COLO668 (cell line): Measurements from ENCODE around the gene JMJD7.

Experiments
- DNase-seq: peaks from one replicate; lab custom pipeline; 2025; ENCODE audit not compliant: unreplicated experiment; lab: John Stamatoyannopoulos, UW

The JMJD7 gene

DNA sequence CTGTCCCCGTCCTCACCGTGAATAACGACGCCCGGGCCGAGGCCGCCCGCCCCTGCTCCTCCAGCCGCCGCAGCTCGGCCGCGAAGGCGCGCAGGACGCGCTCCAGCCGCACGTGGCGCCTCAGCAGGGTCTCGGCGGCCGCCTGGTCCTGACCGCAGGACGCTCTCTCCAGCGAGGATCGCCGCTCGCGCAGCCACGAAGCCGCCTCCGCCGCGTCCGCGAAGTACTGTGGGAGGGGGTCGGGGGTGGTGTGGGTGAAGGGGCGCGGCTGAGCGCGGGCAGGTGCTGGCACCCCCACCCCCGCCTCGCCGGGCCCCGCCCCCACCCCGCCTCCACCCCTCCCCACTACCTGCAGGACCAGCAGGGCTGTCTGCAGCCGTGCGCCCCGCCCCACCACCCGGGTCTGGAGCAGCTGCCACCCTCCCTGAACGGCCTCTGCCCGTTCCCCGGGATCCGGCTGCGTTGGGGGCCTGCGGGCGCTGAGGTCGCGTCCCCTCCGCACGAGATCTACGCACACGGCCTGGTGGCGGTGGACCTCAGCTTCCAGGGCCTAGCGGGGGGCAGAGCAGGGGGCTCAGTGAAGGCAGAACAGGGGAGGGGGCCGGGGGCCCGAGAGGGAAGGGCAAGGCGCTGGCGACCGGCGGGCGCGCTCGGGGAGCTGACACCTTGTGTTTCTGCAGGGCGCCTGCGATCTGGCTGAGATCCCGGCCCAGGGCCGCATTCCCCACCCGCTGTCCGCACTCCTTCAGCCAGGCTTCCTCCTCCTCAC is 54.2 kb downstream of the JMJD7 start:
- DNase-seq, result peak; percentile 70

DNA sequence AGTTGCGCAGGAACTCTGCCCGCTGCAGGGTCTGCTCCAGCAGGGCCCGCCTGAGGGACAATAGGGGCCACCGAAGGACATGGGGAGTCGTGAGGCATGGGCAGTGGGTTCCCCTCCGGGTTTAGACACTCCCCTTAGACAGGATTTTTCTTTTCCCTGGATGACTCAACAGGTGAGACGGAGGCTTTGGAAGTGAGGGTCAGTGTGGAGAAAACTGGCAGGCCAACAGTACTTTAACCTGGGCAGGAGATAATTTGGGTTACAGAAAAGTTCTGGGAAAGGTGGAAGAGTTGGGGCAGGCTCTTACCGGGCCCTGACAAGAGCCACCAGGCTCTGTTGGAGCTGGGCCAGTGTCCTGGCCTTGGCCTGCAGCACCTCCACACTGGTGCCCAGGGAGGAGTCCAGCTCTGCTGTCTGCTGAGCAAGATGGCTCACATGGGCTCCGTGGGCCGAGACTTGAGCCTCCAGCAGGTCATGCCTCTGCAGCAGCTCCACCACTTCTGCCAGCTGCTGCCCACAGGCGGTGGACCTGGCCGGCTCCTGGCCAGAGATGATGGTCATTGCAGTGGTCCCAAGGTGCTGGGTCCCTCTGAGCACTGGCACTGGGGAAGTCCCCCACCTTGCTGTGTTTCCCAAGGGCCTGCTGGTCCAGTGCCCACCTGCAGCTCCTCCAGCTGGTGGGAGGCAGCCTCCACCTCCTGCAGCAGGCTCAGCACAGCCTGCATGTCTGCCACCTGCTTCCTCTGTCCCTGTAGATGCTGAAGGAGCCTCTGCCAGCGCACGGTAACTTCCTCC is 55.0 kb downstream of the JMJD7 start:
- DNase-seq, result peak; percentile 17

DNA sequence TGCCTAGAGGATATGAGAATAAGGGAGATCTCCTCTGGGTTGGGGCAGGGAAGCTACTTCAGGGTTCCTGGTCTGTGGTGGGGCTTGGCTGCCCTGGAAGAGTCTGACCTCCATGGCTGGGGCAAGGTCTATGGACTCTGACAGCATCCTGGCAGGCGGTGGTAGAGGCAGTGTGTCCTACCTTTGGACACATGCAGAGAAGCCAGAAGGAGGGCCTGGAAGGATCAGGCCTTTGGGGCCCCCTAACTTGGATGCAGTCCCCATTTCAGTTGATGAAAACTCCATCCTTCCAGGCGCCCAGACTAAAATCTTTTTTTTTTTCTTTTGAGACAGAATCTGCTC is 55.6 kb downstream of the JMJD7 start:
- no peak for DNase-seq

DNA sequence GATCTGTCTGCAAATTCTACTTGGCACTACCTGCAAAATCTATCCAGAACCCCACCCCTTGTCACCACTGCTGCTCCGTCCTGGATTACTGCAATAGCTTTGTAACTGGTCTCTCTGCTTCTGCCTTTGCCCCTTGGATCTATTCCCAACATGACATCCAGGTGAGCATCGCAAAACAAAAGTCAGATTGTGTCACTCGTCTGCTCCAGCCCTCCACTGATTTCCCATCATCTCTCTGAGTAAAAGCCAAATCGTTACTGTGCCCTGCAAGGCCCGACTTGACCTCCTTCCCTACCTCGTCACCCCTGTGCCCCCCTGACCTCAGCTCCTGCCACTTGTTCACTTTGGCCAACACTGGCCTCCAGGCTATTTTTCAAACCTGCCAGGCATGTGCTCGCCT is 56.6 kb downstream of the JMJD7 start:
- DNase-seq, result no peak

DNA sequence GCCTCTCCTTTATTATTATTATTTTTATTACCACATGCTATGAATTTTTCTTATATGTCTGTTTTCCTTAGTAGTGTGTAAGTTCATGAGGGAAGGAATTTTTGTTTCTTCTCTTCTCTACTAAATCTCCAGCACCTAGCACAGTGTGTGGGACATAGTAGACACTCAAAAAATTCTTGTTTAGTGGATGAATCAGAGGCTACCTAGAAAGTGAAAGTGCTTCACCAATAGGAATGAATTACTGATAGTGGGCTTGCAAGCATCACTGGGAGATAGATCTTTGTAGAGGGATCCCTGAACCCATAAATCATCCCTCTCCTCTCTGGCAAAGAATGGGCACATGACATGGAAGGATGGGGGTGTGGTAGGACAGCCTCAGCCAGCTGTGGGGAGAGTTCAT is 57.4 kb downstream of the JMJD7 start:
- no peak for DNase-seq

DNA sequence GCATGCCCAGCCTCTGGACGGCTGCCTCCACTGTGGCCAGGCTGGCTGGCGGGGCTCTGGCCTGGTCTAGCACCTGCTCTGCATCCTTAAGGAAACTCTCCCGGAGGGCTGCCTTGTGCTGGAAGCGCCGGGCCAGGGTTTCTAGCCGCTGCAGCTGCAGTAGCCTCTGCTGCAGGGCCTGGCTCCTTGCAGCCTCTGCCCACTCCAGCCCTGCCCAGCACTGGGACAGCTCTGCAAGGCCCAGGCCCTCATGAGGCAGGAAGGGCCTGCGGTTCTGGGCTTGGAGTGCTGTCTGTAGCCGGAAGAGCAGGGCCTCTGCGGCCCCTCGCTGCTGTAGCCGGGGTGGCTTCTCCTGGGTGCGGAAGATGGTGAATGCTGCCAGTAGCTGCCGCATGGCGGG is 57.9 kb downstream of the JMJD7 start:
- no peak for DNase-seq

DNA sequence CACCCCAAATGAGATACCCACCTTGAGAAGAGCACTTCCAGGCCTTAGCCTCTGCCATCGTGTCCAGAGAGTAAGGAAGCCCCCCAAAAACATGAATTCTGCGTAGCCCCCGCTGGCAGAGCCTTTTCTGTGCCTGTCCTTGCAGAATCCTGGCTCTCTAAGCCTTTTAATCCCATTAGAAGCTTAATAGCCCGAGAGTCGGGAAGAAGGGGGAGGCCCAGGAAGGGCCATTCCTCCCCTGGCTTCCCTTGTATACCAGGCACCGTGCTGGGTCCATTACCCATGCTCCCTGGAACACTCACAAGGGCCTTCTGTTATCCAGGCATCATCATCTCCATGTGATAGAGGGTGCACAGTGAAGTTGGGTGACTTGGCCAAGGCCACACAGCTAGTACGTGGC is 58.8 kb downstream of the JMJD7 start:
- DNase-seq, result no peak

DNA sequence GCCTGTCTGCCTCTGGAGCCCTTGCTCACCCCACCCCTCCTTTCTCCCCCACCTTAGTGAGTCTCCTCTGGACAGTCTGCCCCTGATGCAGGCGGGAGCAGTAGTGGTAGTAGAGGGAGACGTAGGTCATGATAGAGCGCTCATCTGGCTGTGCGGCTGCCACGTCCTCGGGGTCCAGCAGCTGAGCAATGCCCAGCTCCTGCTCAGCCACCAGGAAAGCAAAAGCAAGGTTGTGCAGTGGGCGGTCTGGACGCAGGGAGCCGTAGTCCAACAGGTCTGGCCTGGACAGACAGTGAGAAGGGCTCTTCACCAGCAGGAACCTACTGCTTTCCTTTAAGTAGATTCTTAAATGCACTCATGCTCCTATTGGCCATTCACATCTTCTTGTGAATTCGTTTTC is 59.3 kb downstream of the JMJD7 start:
- DNase-seq, result no peak
